NCI-H2081 (cell line): ENCODE measurements around the gene OSBPL1A.
A peak's percentile ranks its signal among the peaks of the same experiment; 100 is the strongest.

Experiments
- DNase-seq, 2 experiments: peaks; one replicate each; lab custom pipeline; 2025; lab: John Stamatoyannopoulos, UW

The OSBPL1A gene

GRCh38 chr18:24219561-24220317, 177.9 kb downstream of the OSBPL1A start:
- DNase-seq = peak; percentile 50 to 84

GRCh38 chr18:24214913-24215312, 182.7 kb downstream of the OSBPL1A start:
- DNase-seq = no peak

- DNase-seq = no peak
Observed at GRCh38 chr18:24214144-24214543, 183.5 kb downstream of the OSBPL1A start.

- DNase-seq = no peak
Observed at GRCh38 chr18:24212939-24213338, 184.7 kb downstream of the OSBPL1A start.

GRCh38 chr18:24209558-24209957, 188.1 kb downstream of the OSBPL1A start:
- DNase-seq = no peak

GRCh38 chr18:24208270-24209035, 189.2 kb downstream of the OSBPL1A start:
- no peak for DNase-seq

- no peak for DNase-seq
Observed at GRCh38 chr18:24204904-24205303, 192.7 kb downstream of the OSBPL1A start.

GRCh38 chr18:24201699-24202687, 195.6 kb downstream of the OSBPL1A start:
- DNase-seq = peak in 1 of 2 experiments; percentile 25

- DNase-seq = no peak
Observed at GRCh38 chr18:24200494-24201290, 196.9 kb downstream of the OSBPL1A start.

- no peak for DNase-seq
Observed at GRCh38 chr18:24199372-24199962, 198.2 kb downstream of the OSBPL1A start.

GRCh38 chr18:24198461-24198860, 199.2 kb downstream of the OSBPL1A start:
- no peak for DNase-seq

GRCh38 chr18:24197412-24197811, 200.2 kb downstream of the OSBPL1A start:
- no peak for DNase-seq

GRCh38 chr18:24196764-24197163, 200.9 kb downstream of the OSBPL1A start:
- DNase-seq = no peak

GRCh38 chr18:24195296-24196053, 202.1 kb downstream of the OSBPL1A start:
- DNase-seq = no peak

- DNase-seq = no peak
Observed at GRCh38 chr18:24190590-24190989, 207.0 kb downstream of the OSBPL1A start.

GRCh38 chr18:24189664-24190346, 207.8 kb downstream of the OSBPL1A start:
- no peak for DNase-seq

- no peak for DNase-seq
Observed at GRCh38 chr18:24189007-24189528, 208.6 kb downstream of the OSBPL1A start.

GRCh38 chr18:24188120-24188519, 209.5 kb downstream of the OSBPL1A start:
- no peak for DNase-seq

GRCh38 chr18:24187689-24188088, 209.9 kb downstream of the OSBPL1A start:
- DNase-seq = no peak
